DMS53 (cell line): ENCODE results near the gene ZNF311.
"Not testable (repeated sequence)": the region's sequence is repeated elsewhere in the genome, so short reads cannot be mapped to it uniquely, and the experiment has no call there.

Experiments
- DNase-seq: peaks from one replicate; lab custom pipeline; 2025; lab: John Stamatoyannopoulos, UW

The ZNF311 gene

DNA sequence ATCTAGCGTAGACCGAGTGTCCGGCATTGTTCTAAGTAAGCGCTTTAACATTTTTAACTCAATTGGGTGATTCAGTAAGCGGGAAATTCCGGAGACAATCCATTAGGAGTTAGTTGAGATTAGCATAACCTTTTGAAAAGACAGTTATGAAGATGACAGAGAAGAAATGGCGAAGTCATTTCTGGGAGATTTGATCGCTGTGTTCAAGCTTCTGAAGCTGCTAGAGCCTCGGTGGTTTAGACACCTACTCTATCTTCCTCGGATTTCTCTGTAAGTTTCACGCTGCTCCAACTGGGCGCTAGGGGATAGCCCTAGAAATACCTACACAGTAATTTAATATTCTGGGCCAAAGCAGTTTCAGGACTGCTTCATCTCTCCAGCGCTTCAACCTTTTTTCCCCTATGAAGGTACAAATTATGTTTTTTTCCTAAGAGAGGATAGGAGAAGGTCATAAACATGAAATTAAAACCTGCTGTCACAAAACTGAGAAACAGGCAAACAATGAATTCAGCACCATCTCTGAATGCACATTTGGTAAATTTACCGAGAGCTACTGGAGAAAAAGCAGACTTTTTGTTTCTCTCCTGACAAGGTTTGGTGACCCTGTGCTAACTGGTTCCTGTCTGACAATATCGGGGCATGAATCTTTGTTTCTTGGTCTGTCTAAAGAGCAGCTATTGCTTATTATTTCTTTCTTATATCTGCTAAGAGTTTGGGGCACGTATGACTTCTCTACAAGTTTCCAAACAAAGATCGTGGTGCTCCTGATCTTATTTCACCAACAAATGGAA lies 22.4 kb downstream of the ZNF311 start:
- DNase-seq = peak; percentile 75

DNA sequence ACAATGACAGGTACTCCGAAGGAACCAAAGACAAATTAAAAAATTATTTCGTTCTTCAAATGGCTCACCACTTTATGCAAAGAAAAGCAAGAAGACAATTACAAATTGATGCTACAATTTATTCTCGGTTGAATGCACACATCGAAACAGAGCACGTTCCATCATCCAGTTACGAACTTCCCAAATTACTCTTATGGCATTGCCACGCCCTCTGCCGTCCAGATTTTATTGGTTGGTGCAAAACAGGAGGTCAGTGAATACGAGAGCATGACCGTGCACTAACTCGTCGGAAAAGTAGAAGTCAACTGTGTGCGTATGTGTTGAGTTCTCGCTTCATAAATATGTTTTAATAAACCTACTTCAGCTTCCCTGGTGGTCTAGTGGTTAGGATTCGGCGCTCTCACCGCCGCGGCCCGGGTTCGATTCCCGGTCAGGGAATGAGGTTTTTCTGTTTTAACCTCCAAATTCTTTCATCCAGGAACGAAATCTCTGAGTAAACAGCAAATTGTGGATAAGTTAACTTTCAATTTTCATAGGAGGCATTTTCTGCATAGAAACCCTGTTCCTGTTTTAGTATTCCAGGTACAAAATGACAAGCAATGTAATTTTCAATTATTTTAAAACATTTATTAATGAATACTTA lies 23.2 kb downstream of the ZNF311 start:
- peak; percentile 94 for DNase-seq

DNA sequence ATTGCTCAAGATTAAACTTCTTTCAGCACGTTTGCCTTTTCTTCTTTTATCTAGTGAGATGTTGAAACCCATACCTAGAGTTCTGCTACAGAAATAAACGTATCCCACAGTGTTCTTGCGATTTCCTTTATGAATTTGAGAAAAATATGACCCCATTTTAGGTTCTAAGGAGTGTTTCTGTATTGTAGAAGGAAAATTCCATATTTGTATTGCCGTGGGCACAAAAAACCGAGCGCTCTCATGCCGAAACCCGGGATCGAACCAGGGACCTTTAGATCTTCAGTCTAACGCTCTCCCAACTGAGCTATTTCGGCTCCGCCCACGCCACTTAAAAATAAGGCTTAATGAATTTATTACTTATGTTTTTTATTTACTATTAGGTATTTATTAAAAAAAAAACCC lies 23.7 kb downstream of the ZNF311 start:
- DNase-seq = peak; percentile 87

DNA sequence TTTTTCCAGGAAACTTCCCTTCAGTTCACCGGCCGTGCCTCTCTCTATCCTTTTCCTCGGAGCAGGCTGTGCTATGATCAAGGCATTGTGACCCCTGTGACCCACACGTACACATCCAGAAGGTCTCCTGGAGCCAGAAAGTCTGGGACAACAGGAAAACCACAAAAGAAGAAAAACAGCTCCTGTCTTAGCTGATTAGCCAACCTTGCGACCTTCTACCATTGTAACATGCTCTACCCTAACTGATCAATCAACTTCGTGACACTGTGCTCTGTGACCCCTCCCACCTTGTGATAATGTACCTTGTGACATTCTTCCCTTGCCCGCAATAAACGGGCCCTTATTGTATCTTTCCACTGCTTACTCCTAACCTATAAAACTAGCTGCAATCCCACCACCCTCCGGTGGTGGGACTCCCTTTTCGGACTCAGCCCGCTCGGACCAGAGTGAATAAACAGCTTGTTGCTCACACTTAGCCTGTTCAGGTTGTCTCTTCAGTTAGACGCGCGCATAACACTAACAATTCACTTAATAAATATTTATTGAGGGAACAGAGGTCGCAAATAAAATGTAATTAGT lies 24.2 kb downstream of the ZNF311 start:
- DNase-seq = peak; percentile 92

DNA sequence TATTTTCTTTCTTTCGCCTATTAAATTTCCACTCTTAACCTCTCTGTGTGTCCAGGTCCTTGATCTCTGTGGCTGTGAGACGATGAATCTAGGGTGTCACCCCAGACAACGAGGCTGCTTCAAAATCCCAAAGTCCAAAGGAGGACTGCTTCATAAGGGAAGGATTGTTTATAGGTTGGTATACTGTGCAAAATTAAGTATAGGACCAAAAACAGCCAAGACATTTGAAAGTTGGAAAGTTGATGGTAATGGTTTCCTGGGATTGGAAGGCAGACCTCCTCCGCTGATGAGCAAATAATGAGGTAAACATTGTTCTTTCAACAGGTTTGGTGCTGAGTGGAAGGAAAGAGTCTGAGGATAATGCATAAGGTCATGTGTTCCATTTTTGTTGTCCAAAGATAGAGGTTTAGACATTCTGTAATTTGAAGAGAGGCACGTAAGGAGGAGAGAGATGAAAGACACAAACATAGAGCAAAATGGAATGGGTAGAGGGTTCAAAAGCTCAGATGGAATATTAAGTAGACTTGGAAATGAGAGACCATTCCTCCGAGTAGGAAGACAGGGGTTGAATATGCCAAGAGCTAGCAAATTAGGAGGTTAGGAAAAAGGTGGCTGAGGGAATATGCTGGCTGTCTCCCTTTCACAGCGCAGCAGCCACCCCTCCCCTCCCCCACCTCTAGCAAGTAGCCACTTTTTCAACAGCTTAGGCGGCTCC lies 24.8 kb downstream of the ZNF311 start:
- no peak for DNase-seq

DNA sequence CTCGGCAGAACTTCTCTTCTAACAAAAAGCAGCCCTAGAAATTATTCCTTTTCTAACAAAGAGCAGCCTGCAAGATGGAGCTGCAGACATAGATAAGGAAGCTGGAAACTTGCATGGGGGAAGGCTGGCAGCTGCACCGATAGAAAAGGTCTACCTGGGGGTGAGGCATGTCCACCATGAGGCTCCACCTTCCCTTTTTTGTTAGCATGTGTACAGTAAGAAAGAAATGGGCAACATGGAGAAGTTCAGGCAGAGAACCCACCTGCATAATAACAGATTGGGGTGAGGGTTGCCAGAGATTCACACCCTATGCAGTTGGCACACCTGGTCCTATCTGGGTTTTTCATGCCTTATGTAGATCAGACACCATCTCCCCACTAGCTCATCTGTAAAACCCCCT lies 25.4 kb downstream of the ZNF311 start:
- no peak for DNase-seq

DNA sequence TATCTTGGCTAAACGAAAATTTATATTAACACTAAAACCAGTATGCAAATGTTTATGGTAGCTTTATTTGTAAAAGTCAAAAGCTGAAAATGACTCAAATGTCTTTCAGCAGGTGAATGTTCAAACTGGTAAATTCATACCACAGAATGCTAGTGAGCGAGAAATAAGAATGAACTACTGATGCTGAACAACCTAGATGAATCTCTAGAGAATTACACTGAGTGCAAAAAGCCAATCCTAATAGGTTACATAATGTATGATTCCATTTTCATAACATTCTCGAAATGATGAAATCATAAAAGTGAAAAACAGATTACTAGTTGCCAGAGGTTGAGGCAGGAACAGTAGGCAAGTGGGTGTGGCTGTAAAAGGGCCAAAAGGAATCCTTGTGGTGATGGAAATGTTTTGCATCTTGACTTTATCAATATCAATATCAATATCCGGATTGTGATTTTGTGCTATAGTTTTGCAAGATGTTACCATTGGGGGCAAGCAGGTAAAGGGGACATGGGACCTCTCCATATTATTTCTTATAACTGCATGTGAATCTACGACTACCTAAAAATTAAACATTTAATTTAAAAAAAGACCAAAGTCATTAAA lies 26.1 kb downstream of the ZNF311 start:
- no peak for DNase-seq

DNA sequence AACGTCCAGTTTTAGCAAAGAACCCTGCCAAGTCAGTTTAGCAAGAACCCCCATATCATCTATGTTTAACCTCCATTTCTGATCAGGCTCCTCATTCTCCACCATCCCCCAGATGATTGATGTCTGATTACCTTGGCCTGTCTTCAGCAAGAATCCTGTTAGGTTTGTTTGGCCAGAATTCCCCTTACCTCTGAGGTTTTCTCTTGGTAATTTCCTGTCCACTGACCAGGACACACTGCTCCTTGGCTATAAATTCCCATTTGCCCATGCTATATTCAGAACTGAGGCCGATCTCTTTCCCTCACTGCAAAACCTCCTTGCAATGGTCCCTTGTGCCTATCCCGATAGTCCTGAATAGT lies 27.0 kb downstream of the ZNF311 start:
- no peak for DNase-seq

DNA sequence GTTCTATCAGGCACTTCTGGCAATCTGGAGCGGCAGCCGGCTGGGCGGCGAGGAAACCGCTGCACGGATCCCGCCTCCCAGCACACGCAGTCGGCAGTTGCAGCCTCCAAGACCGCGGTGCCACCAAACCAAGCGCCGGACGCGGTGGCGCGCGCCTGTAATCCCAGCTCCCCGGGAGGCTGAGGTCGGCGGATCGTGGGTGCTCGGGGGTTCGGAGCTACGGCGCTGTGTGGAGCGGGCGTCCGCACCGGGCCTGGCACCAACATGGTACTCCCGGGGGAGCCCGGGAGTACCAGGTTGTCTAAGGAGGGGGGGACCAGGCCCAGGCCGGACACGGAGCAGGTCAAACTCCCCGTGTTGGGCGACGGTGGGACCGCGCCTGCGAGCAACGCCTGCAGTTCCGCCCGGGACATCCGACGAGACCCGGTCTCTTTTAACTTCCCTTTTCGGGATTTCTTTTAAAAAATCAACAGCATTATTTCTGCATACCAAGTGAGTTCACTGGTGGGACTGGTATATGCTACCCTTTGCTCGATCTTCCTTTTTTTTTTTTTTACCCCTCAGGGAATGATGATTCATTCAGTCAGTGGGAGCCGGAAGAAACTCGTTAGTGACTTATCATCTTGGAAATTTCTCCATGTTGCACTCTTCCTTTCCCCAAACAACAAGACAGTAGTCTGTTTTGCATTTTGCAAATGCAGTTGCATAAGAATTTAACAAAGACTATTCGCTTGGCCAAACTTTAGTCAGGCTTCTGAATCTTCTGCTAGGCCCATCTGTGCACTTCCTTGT lies 27.6 kb downstream of the ZNF311 start:
- no peak for DNase-seq

DNA sequence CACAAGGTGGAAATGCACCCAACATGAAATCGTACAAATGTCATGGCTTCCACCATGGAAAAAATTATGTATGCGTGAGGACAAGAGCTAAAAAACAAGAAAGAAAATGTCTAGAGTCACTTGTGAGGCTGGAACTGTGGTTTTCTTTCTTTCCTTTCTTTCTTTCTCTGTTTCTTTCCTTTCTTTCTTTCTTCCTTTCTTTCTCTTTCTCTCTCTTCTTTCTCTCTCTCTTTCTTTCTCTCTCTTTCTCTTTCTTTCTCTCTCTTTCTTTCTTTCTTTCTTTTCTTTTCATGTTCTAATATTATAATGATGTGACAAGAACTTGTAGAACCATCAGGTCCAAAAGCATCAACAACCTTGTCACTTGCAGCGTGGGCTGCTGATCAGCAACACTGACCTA lies 28.4 kb downstream of the ZNF311 start:
- DNase-seq = no peak

DNA sequence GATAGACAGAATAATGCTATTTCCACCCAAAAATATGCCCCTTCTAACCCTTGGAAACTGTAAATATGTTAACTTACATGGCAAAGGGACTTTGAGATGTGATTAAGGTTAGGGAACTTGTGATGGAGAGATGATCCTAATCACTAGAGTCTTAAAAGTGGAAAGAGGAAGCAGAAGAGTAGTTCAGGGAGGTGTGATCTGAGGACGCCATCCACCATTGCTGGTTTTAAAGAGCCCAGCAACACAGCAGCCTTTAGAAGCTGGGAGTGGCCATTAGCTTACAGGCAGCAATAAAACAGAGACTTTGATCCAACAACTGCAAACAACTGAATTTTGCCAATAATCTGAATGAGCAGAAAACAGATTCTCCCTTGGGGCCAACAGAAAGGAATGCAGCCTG lies 30.6 kb downstream of the ZNF311 start:
- DNase-seq = no peak

DNA sequence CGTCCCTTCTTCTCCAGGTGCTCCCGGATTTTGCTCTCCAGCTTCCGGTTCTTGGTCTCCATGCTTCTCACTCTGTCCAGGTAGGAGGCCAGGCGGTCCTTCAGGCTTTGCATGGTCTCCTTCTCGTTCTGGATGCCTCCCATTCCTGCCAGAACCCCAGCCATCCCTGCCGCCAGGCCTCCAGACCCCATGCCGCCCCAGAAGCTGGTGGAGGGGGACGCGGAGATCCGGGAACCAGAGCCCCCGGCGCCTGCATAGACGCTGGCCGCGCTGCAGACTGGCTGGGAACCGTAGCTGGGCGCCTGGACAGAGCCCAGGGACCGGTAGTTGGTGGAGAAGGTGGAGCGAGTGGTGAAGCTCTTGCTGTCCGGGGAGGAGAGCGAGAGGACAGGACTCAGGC lies 35.1 kb downstream of the ZNF311 start:
- DNase-seq = not testable (repeated sequence)

DNA sequence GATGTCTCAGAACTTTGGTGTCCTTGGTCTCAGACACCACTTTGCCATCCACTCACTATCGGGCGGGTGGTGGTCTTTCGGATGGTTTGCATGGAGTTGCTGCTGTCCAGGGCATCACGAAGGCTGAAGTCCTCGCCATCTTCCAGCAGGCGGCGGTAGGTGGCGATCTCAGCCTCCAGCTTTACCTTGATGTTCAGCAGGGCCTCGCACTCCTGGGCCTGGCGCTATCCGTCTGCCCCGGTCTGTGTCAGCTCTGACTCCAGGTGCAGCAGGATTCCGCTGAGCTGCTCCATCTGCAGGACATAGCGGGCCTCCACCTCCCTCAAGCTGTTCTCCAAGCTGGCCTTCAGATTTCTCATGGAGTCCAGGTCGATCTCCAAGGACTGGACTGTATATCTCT lies 36.0 kb downstream of the ZNF311 start:
- peak; percentile 25 for DNase-seq

DNA sequence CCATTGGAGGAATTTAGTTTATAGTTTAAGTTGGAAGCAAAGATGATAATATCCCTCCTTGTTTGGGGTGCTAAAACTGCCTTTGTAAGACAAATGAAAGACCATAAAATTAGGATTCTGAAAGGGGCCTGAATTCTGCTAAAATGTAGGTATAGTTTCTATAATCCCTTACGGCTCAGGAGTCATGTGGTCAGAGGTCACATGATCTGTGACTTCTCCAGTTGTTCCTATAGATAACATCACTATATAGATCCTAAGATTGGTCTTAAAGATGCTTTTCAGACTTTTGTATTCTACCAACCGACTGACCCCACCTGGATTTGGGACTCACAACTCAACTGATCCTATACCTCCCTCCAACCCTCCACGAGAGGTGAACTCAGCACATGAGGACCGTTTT lies 36.6 kb downstream of the ZNF311 start:
- DNase-seq = no peak

DNA sequence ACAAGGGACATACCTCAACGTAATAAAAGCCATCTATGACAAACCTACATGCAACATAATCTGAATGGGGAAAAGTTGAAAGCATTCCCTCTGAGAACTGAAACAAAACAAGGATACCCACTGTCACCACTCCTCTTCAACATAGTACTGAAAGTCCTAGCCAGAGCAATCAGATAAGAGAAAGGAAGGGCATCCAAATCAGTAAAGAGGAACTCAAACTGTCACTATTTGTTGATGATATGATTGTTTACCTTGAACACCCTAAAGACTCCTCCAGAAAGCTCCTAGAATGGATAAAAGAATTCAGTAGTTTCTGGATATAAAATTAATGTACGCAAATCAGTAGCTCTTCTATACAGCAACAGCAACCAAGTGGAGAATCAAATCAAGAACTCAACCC lies 39.4 kb downstream of the ZNF311 start:
- no peak for DNase-seq

DNA sequence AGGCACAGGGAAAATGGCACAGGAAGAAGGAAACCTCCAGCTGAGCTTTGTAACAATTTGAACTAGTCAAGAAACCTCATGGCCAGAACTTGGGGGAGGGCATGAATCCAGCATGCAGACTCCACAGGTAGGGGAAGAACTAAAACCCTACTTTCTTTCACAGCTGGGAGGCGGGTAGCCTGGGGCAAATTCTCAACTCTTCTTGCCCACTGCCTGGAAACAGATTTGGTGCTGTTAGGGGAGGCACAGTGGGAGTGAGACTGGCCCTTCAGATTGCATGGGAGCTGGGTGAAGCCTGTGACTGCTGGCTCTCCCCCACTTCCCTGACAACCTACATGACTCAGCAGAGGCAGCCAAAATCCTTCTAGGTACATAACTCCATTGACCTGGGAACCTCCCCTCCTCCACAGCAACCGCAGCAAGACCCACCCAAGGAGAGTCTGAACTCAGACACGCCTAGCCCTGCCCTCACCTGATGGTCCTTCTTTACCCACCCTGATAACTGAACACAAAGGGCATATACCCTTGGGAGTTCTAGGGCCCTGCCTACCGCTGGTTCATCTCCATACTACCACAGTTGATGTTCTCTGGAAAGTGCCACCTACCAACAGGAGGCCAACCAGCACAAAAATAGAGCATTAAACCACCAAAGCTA lies 44.1 kb downstream of the ZNF311 start:
- DNase-seq = no peak

DNA sequence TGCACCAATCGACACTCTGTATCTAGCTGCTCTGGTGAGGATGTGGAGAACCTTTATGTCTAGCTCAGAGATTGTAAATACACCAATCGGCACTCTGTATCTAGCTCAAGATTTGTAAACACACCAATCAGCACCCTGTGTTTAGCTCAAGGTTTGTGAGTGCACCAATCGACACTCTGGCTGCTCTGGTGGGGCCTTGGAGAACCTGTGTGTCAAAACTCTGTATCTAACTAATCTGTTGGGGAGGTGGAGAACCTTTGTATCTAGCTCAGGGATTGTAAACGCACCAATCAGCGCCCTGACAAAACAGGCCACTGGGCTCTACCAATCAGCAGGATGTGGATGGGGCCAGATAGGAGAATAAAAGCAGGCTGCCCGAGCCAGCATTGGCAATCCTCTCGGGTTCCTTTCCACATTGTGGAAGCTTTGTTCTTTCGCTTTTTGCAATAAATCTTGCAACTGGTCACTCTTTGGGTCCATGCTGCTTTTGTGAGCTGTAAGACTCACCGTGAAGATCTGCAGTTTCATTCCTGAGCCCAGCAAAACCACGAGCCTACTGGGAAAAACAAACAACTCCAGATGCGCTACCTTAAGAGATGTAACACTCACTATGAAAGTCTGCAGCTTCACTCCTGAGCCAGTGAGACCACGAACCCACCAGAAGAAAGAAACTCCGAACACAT lies 46.4 kb downstream of the ZNF311 start:
- peak; percentile 63 for DNase-seq

DNA sequence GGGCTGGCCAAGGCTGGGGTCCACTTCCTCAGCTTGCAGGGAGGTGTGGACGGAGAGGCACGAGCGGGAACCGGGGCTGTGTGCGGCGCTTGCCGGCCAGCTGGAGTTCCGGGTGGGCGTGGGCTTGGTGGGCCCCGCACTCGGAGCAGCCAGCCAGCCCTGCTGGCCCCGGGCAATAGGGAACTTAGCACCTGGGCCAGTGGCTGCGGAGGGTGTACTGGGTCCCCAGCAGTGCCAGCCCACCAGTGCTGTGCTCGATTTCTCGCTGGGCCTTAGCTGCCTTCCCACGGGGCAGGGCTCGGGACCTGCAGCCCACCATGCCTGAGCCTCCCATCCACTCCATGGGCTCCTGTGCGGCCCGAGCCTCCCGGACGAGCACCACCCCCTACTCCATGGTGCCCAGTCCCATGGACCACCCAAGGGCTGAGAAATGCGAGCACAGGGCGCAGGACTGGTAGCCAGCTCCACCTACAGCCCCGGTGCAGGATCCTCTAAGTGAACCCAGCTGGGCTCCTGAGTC lies 47.3 kb downstream of the ZNF311 start:
- peak; percentile 46 for DNase-seq

DNA sequence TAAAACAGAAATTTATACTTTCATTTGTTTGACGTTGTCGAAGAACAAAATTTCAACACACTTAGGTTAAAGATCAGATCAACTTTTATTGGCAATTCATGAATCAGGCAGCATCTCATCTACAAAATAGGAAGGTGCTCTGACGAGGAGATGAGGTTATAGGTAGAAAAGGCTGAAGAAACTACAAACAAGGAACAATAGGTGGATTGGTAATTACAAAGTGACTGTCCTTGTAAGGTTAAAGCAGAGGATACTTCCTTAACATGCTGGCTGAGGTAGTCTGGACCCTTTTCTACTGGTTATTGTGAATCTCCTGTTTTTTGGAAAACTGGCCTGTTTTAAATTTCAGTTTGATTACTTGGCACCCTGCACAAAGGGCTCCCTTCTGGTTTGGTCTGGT lies 48.8 kb downstream of the ZNF311 start:
- DNase-seq = no peak

DNA sequence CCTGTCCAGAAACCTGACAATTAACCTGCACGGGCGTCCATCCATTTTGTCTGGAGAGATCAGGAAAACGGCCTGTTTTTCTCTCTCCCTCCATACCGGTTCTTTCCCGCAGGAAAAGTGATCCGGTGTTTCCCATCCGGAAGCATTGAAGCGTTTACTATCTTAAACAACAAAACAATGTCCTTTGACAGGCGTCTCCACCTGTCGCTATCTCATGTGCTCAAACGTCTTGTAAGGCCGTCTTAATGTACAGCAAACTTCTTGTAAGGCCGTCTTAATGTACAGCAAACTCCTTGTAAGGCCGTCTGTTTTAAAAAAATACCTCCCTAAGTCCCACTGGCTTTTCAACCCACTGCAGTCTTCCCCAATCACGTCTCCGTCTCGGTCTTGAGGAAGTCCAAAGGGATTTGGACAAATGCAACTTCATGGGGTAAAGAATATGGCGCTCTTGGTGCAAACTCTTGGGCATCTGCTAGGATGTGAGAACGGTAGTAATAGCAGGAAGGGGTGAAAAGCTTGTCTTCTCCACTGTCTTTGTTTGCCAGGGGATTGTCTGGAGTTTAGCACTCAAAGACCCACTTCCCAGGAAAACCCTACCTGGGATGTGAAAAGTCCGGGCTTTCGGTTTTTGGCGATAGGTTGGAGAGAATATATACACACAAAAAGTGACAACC lies 51.4 kb downstream of the ZNF311 start:
- DNase-seq = peak; percentile 74
